Upper lobe of left lung (tissue), 4 donors: Measurements from ENCODE around the gene TMEM250.

Experiments used
- EP300 ChIP-seq, 4 donors: sonication (generic); formaldehyde crosslinking; IDR thresholded peaks; one replicate each; pipeline ENCODE4 v1.5.1; 2017; ENCODE audit warnings: antibody characterized with exemption in 4 of 4, control low read depth in 2 of 4
- POLR2A ChIP-seq, 4 donors: fragments of 450-650 bp; IDR thresholded peaks; one replicate each; pipeline ENCODE4 v1.5.1; 2016 to 2017; ENCODE audit warnings: antibody characterized with exemption in 4 of 4, mild to moderate bottlenecking in 2 of 4
- POLR2AphosphoS5 ChIP-seq, 2 donors: sonication (generic); formaldehyde crosslinking; IDR thresholded peaks; one replicate each; pipeline ENCODE4 v1.5.1; 2017; ENCODE audit warnings: antibody characterized with exemption in 2 of 2
- TF ChIP-seq, protein P1 (sequence below), 6 experiments: fragments of 450-650 bp in 4 of 6; fragments of 200-600 bp in 2 of 6; sonication (generic) in 2 of 6; IDR thresholded peaks; one replicate each; pipeline ENCODE4 v1.5.1; 2016 to 2019; ENCODE audit warnings: antibody characterized with exemption in 6 of 6

DNA sequence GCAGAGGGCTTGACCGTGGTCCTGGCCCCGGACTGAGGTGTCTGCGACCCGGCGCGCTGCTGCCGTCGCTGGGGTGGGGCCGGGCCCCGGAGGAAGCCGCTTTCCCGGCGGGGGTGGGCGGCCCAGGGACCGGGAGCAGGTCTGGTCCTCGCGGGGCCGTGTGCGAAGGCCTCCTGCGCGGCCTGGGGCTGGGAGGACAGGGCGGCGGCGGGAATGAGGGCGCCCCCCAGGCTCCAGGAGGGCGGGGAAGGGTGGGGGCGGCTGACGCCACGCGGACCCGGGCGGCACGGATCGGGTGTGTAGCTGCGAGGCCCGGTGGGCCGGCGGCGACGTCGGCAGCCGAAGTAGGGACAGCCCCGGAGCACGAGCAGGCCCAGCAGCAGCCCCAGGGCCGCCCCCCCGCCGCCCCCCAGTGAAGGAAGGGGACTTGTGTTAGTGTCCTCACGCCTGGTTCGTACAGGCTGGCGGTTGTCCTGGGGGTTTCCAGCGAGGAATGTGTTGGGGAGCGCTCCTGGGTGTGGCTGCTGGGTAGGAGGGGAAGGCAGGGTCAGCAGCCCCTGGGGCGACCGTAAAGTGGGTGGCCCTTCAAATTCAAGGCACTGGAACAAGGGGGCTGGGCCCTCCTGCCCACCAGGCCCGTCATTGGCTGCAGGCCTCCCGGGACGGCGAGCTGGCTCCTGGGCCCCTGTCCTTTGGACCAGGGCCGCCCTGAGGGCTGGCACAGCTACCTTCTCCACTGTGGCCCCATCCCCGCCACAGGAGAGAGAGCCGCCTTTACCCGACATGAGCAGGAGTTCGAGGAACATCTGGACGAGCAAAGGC is 597 bp upstream of the TMEM250 start:
- TF ChIP-seq, protein P1, sequence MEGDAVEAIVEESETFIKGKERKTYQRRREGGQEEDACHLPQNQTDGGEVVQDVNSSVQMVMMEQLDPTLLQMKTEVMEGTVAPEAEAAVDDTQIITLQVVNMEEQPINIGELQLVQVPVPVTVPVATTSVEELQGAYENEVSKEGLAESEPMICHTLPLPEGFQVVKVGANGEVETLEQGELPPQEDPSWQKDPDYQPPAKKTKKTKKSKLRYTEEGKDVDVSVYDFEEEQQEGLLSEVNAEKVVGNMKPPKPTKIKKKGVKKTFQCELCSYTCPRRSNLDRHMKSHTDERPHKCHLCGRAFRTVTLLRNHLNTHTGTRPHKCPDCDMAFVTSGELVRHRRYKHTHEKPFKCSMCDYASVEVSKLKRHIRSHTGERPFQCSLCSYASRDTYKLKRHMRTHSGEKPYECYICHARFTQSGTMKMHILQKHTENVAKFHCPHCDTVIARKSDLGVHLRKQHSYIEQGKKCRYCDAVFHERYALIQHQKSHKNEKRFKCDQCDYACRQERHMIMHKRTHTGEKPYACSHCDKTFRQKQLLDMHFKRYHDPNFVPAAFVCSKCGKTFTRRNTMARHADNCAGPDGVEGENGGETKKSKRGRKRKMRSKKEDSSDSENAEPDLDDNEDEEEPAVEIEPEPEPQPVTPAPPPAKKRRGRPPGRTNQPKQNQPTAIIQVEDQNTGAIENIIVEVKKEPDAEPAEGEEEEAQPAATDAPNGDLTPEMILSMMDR (IDR thresholded peaks at IDR 0.05): peak in 2 of 6 experiments; percentile 35 to 56
- TF ChIP-seq EP300 (IDR thresholded peaks at IDR 0.05) (no peak), POLR2A (IDR thresholded peaks at IDR 0.05) (no peak), POLR2AphosphoS5 (IDR thresholded peaks at IDR 0.05) (peak in 1 of 2 donors; percentile 66)
